ENCODE results near the gene ZNF335. TPM values are rescaled to one million over a fixed set of nuclear protein-coding genes. Genes with fewer than 3 reads are reported as not detected.
"Not testable (repeated sequence)": the region's sequence is repeated elsewhere in the genome, so short reads cannot be mapped to it uniquely, and the experiment has no call there.

Gene ZNF335
- total RNA-seq, 1 donor from 2014 or later: 7.6 TPM

DNA sequence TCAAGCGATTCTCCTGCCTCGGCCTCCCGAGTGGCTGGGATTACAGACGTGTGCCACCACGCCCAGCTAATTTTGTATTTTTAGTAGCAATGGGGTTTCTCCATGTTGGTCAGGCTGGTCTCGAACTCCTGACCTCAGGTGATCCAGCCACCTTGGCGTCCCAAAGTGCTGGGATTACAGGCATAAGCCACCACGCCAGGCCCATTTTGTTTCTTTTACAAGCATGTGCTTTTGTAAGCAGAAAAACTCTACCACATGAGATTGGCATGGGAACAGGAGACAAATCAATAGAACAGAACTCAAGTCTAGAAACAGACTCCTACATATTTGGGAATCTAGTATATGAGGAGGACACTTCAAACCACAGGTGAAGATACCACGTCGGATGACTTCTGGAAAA lies 15.7 kb downstream of the ZNF335 start:
- DNase-seq (ENCODE audit: low spot score): not testable (repeated sequence)

DNA sequence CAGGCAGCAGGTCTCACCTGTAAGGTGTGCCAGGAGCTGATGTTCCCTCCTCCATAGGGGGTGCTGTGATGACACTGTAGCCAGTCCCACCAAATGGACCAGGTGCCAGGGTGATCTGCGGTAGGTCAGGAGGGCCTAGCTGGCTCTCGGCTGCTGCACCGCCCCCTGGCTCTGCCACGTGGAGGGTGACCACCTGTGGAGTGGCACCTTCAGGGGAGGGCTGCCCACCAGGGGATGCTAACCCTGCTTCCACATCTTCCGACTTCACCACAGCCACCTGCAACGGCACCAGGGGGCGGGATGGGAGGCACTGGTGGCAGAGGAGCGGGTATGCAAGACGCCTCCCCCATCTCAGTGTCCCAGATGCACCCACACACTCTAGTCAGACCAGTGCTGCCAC lies 18.3 kb downstream of the ZNF335 start:
- DNase-seq (ENCODE audit: low spot score): no peak

More for the DNA sequence above, 15.7 kb downstream of the ZNF335 start:
- ATAC-seq: not testable (repeated sequence)

DNA sequence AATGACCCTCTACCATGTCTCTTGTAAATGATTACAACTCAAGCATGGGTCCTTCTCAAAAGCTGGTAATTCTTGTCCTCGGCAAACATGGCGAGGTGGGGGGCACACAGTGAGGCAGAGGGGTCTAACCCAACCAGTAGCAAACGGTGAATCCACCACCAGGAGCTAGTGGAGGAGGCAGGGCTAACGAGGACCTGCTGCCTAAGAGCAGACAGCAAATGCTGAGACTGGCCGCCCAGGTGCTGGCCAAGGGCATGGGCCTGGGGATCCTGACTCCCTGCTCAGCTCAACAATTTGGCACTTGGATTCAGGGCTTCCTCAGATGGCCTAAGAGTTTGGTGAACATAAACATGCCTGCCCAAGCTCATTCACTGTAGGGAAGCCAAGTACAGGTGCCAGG lies 19.1 kb downstream of the ZNF335 start:
- ATAC-seq (no peak), DNase-seq (ENCODE audit: low spot score) (no peak)

More for the DNA sequence above, 18.3 kb downstream of the ZNF335 start:
- ATAC-seq: no peak

DNA sequence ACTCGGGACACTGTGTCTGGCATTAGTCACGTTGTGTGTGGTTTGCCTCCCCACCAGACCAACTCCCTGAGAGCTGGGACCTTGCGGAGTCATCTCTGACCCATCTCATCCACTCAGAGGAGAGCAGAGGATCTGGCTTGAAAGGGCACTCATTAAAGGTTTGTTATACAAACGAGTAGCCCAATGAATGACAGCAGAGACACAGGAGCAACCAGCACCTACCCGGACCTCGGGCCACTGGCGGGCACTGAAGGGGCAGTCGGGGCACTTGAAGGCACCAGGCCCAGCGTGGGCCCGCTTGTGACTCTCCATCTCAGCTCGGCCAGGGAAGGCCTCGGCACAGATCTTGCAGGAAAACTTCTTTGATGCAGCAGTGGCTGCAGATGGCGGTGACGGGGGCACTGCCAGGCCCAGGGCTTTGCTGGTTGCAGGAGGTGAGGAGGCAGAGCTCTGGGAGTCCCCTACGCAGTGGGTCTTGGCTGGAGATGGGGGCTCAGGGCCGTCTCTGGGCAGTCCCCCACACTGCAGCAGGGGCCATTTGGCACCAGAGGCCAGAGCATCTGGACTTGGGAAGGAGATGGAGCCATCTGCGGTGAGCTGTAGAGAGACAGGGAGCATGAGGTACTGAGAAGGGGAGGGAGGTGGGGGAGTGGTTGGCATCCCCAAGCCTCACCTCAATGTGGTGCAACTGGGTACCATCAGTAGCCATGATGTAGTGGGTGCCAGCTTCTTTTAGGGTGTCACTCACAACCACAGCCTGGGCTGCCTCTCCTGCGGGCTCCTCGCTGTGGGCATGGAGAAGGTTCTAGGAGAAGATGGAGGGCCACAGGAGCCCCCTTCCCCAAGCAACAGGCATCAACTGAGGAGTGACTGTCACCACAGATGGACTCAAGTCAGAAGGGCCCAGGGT lies 19.8 kb downstream of the ZNF335 start:
- DNase-seq (ENCODE audit: low spot score): no peak
- ATAC-seq: no peak

DNA sequence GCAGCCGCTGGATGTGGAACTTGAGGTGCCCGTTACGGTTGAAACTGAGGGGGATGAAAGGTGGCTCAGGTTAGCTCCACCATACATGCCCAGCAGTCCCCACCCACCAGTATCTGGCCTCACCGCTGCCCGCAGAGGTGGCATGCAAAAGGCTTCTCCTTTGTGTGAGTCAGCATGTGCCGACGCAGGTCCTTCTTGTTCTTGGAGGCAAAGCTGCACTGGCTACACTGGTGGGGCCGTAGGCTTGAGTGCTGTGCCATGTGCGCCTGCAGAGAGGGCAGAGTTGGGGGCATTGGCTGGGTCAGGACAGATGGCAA lies 21.7 kb downstream of the ZNF335 start:
- DNase-seq (ENCODE audit: low spot score) (no peak), ATAC-seq (no peak)

- no peak for DNase-seq (ENCODE audit: low spot score)
Measured at GRCh38 chr20:45949542-45950329, 22.3 kb downstream of the ZNF335 start.

DNA sequence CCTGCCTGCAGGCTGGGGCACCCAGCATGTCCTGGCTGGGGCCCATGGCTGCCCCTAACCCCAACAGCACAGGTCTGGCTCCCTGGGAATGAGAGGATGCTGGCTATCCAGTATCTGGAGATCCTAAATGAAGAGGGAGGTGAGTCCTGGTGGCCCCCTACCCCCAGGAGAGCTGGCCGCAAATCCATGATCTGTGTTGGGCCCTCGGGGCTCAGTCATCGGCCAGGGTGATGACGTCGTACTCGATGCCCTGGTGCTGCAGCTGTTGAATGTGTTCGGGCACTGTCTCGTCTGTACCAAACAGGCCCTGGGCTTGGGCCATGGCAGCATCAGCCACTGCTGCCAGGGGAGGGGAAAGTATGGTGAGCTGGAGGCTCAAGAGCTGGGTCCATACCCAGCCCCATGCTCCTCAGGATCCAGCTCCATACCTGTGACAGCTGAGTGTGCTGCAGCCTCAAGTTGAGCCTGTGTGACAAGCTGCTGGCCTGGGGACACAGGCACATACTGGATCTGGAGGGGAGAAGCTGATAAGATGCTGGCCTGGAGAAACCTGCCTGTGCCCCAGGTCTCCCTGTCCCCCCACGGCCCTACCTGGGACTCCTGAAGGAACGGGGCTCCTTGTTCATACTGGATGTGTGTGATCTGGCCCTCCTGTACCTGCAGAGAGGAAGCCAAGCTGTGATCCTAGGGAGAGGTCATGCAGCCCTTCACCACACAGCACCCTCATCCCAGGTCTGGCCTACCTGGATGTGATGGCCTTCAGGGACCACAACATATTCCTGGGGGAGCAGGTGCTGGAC lies 23.1 kb downstream of the ZNF335 start:
- DNase-seq (ENCODE audit: low spot score) (no peak), ATAC-seq (no peak)

More at GRCh38 chr20:45949542-45950329, 22.3 kb downstream of the ZNF335 start:
- ATAC-seq: no peak

- DNase-seq (ENCODE audit: low spot score): no peak
- ATAC-seq: no peak
Measured at GRCh38 chr20:45948261-45948733, 23.7 kb downstream of the ZNF335 start.

- DNase-seq (ENCODE audit: low spot score) (no peak), ATAC-seq (no peak)
Measured at GRCh38 chr20:45947110-45947866, 24.7 kb downstream of the ZNF335 start.

GRCh38 chr20:45946149-45946970 lies 25.6 kb downstream of the ZNF335 start:
- peak; percentile 88 for DNase-seq (ENCODE audit: low spot score)

DNA sequence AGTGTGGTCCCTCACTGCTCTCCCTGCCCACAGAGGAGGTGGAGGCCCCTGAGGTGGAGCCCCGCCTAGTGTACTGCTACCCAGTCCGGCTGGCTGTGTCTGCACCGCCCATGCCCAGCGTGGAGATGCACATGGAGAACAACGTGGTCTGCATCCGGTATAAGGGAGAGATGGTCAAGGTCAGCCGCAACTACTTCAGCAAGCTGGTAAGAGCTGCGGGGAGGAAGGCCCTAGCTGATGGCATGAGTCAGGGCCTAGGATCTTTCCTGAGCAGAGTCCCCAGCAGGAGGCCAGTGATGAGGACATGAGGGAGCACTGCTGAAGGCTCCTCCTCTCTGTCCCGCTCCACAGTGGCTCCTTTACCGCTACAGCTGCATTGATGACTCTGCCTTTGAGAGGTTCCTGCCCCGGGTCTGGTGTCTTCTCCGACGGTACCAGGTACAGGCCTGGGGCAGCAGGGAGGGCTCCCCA lies 26.3 kb downstream of the ZNF335 start:
- ATAC-seq: no peak
- DNase-seq (ENCODE audit: low spot score): no peak

More at GRCh38 chr20:45946149-45946970, 25.6 kb downstream of the ZNF335 start:
- peak; percentile 87 for ATAC-seq

DNA sequence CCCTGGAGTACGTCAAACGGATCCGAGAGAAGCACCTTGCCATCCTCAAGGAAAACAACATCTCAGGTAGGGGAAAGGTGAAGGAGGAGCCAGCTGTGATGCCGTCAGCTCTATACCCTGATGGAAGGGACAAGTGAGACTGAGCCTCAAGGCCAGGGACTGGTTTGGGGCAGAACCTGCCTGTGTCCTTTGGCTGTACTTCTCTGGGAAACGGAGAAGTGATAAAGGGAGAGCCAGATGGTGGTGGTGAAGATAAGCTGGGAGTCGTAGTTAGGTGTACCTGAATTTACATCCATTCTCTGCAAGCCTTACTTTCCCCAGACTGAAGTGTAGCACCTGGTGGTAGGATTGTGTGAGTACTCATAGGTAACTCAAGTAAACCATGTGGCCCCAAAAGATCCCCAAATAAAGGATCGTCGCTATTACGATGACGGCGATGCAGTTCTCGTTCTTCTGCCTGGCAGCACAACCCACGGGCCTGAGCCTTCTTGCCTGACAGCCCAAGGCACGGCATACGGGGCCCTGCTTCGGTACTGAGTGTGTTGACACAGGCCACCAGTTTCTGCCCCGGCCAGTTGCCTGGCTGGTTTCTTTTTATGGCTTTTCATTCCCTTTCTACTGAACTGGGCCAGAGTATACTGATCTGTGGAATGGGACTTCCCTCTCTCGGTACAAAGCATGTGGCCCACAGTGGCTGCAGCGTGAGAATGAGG lies 26.9 kb downstream of the ZNF335 start:
- ATAC-seq (no peak), DNase-seq (ENCODE audit: low spot score) (no peak)

DNA sequence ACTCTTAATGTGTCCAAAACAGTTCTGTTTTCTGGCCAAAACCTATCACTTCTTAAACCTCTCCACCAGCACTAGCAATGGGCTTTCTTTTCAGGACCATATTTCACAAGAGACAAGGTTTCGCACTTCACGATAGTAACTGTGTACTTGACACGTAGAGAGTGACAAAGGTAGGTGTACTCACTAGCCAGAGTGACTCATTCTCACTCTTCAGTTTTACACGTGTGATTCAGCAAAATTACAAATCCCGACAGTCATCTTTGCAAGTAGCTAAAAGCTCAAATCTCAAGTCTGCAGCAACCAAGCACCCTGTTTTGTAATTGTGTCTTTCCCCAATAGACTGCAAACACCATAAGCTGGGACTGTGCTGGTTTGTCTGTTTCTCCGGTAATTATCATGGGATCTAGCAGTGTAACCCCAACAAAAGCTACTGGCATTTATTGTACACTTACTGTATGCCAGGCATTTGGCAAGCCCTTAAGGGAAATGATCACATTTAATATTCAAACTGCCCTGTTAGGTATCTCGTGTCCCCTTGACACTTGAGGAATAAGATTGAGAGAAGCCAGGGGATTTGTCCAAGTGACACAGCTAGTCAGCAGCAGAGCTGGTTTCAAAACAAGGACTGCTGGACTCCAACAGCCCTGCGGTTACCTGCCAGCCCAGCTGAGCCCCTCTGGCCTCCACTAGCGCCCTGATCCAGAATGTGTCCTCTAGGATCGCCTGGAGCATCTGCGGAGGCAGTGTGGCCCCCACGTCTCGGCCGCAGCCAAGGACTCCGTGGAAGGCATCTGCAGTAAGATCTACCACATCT lies 27.6 kb downstream of the ZNF335 start:
- DNase-seq (ENCODE audit: low spot score) (no peak), ATAC-seq (no peak)

DNA sequence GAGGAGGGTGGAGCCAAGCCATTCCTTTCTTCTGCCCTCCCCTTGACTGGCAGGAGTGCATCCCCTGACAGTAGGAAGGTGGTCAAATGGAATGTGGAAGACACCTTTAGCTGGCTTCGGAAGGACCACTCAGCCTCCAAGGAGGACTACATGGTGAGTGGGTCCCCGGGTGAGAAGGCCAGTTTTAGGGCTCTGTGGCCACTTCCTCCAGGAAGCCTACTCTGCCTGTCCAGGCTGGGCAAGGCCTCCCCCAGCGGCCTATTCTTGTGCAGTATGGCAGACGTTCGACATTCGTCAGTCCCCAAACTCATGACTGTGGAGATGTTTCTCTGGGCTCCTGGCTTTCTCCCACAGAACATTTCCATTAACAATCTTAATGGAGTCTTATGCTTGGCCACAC lies 28.4 kb downstream of the ZNF335 start:
- DNase-seq (ENCODE audit: low spot score): no peak
- no peak for ATAC-seq

DNA sequence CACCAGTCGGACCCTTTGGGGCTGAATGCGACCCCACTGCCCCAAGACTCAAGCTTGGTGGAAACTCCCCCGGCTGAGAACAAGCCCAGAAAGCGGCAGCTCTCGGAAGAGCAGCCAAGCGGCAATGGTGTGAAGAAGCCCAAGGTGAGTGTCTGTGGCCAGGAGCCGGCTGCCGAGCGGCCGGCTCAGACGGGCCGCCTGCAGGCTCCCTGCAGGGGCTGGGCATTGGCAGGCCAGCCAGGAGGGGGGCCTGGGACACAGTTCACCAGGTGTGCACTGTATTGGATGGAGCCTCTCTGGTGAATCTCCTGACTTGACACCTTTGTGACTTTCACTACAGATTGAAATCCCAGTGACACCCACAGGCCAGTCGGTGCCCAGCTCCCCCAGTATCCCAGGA lies 31.5 kb downstream of the ZNF335 start:
- ATAC-seq: no peak
- DNase-seq (ENCODE audit: low spot score): no peak

DNA sequence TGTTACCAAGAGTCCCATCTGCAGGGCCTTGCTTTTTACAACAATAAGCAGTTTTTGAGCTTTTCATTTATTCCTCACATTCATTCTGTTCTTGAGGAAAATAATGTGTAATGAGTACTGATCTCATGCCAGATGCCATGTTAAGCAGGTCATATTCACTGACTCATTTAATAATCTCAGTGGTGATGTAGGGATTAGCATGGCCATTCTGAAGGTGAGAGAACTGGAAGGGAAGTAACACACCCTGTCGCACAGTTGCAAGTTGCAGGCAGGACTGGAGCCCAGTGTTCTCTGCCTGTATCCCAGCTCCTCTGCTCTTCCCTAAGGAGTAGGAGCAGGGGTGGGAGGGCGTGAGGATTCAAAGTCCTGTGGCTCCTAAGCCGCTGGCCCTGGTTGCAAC lies 31.9 kb downstream of the ZNF335 start:
- DNase-seq (ENCODE audit: low spot score) (no peak), ATAC-seq (no peak)

- ATAC-seq: no peak
- no peak for DNase-seq (ENCODE audit: low spot score)
Measured at GRCh38 chr20:45938727-45939438, 33.1 kb downstream of the ZNF335 start.
